ENCODE measurements around the gene GABBR2.
"Not testable (repeated sequence)": the region's sequence is repeated elsewhere in the genome, so short reads cannot be mapped to it uniquely, and the experiment has no call there.

GABBR2 gene

DNA sequence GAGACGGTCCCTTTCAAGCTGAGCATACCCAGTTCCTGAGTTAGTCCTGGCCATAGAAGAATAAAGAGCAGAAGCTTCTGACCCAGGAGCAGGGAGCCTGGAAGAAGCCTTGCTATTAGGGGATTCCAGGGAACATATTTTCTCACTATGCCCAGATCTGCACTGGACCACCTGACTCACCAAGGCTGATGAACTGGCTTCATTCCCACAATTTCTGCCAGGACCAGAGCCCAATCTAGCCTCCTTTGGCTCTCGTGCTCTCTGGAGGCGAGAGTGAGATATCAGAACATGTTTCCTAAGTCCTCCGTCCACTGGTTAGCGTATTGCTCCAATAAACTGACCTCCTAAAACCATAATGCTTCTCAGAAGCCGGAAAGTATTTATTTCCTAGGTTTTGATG, 9.9 kb downstream of the GABBR2 start:
- Histone ChIP-seq H3K4me3 (ENCODE audit: low read depth in 1 of 2, low read length in 2 of 2) (no peak overlapping the region), H3K36me3 (ENCODE audit: insufficient read depth, low read length) (no peaks in the 10 kb centered on the region), H3K4me1 (ENCODE audit: insufficient read depth, low read length) (no peaks in the 10 kb centered on the region), H3K27me3 (ENCODE audit: control insufficient read depth in 1 of 2, insufficient read depth in 2 of 2, low read length in 2 of 2) (peaks cover 0 to 6% of the 10 kb centered on the region in 2 donors), H3K27ac (ENCODE audit: low read depth, low read length) (no peak overlapping the region), H3K9ac (ENCODE audit: low read length) (no peak overlapping the region), H3K9me3 (ENCODE audit: low read length) (no peaks in the 10 kb centered on the region)

DNA sequence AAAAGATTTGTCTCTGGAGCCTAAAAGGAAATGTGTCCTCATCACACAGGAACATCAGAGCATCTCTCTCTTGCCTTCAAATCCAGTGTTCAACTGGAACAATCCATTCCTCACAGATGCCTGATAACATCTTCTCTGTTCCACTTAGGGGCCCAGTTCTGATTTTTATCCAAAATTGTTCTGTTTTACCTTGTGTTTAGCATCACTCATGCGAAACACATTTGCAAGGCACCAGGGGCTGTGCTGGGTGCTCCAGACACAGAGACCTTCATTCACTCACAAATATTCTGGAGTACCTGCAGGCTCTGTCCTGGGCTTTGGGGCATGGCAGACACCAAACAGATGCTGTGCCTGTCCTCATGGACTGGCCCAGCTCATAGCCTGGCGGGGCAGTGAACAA, 13.8 kb downstream of the GABBR2 start:
- Histone ChIP-seq H3K9me3 (ENCODE audit: low read length) (no peaks in the 10 kb centered on the region), H3K4me1 (ENCODE audit: insufficient read depth, low read length) (no peaks in the 10 kb centered on the region), H3K4me3 (ENCODE audit: low read depth in 1 of 2, low read length in 2 of 2) (no peak overlapping the region), H3K9ac (ENCODE audit: low read length) (no peak overlapping the region), H3K27me3 (ENCODE audit: control insufficient read depth in 1 of 2, insufficient read depth in 2 of 2, low read length in 2 of 2) (no peaks in the 10 kb centered on the region), H3K36me3 (ENCODE audit: insufficient read depth, low read length) (no peaks in the 10 kb centered on the region), H3K27ac (ENCODE audit: low read depth, low read length) (no peak overlapping the region)

GRCh38 chr9:98692392-98692791, 16.3 kb downstream of the GABBR2 start:
- no peaks in the 10 kb centered on the region for H3K36me3 ChIP-seq (ENCODE audit: insufficient read depth, low read length)
- no peaks in the 10 kb centered on the region for H3K27me3 ChIP-seq (ENCODE audit: control insufficient read depth in 1 of 2, insufficient read depth in 2 of 2, low read length in 2 of 2)
- H3K4me3 ChIP-seq (ENCODE audit: low read depth in 1 of 2, low read length in 2 of 2): no peak overlapping the region
- no peaks in the 10 kb centered on the region for H3K9me3 ChIP-seq (ENCODE audit: low read length)
- H3K9ac ChIP-seq (ENCODE audit: low read length): no peak overlapping the region
- H3K4me1 ChIP-seq (ENCODE audit: insufficient read depth, low read length): no peaks in the 10 kb centered on the region
- no peak overlapping the region for H3K27ac ChIP-seq (ENCODE audit: low read depth, low read length)

DNA sequence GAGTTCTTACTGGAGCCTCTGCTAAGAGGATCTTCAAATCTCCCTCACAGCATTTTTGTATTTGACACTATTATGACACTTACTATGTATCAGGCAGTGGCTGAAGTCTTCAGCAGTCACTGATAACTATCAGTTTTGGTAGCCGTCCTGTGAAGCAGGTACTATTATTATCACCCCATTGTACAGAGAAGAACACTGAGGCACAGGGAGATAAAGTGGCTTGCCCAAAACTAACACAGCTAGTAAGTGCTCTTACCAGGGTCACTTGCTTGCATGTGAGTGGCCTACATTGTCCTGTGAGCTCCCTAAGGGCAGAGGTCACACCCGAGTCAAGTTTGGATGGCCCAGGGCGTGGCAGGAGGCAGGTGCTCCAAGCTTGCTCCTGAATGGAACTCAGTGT, 16.8 kb downstream of the GABBR2 start:
- no peaks in the 10 kb centered on the region for H3K27me3 ChIP-seq (ENCODE audit: control insufficient read depth in 1 of 2, insufficient read depth in 2 of 2, low read length in 2 of 2)
- no peak overlapping the region for H3K4me3 ChIP-seq (ENCODE audit: low read depth in 1 of 2, low read length in 2 of 2)
- no peaks in the 10 kb centered on the region for H3K4me1 ChIP-seq (ENCODE audit: insufficient read depth, low read length)
- no peaks in the 10 kb centered on the region for H3K9me3 ChIP-seq (ENCODE audit: low read length)
- H3K9ac ChIP-seq (ENCODE audit: low read length): no peak overlapping the region
- H3K36me3 ChIP-seq (ENCODE audit: insufficient read depth, low read length): no peaks in the 10 kb centered on the region
- no peak overlapping the region for H3K27ac ChIP-seq (ENCODE audit: low read depth, low read length)

GRCh38 chr9:98690686-98691085, 18.0 kb downstream of the GABBR2 start:
- Histone ChIP-seq H3K9ac (ENCODE audit: low read length) (no peak overlapping the region), H3K4me3 (ENCODE audit: low read depth in 1 of 2, low read length in 2 of 2) (no peak overlapping the region), H3K36me3 (ENCODE audit: insufficient read depth, low read length) (no peaks in the 10 kb centered on the region), H3K27ac (ENCODE audit: low read depth, low read length) (no peak overlapping the region), H3K9me3 (ENCODE audit: low read length) (no peaks in the 10 kb centered on the region), H3K27me3 (ENCODE audit: control insufficient read depth in 1 of 2, insufficient read depth in 2 of 2, low read length in 2 of 2) (no peaks in the 10 kb centered on the region), H3K4me1 (ENCODE audit: insufficient read depth, low read length) (no peaks in the 10 kb centered on the region)

- Histone ChIP-seq H3K4me3 (ENCODE audit: low read depth in 1 of 2, low read length in 2 of 2) (no peak overlapping the region), H3K36me3 (ENCODE audit: insufficient read depth, low read length) (no peaks in the 10 kb centered on the region), H3K9me3 (ENCODE audit: low read length) (no peaks in the 10 kb centered on the region), H3K27ac (ENCODE audit: low read depth, low read length) (no peak overlapping the region), H3K27me3 (ENCODE audit: control insufficient read depth in 1 of 2, insufficient read depth in 2 of 2, low read length in 2 of 2) (no peaks in the 10 kb centered on the region), H3K9ac (ENCODE audit: low read length) (no peak overlapping the region), H3K4me1 (ENCODE audit: insufficient read depth, low read length) (no peaks in the 10 kb centered on the region)
These were observed 19.8 kb downstream of the GABBR2 start for GRCh38 chr9:98688710-98689495.

DNA sequence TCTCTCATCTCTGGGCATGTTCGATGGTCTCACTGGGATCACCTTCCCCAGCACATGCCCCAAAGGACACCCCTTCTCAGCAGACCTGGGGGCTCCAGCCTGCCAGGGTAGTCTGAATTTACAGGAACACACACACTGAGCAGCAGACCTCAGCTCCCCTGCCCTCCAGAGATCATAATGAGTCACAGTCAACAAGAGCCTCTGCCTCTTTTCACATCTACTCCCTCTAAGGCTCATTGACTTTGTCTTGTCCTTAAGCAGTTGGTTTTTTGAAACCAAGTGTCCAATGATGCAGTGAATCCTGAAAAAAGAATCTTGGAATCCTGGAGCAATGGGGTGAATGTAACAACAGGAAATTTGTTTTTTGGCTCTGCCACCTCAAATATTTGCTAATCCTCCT, 20.8 kb downstream of the GABBR2 start:
- Histone ChIP-seq H3K9ac (ENCODE audit: low read length) (no peak overlapping the region), H3K27me3 (ENCODE audit: control insufficient read depth in 1 of 2, insufficient read depth in 2 of 2, low read length in 2 of 2) (no peaks in the 10 kb centered on the region), H3K36me3 (ENCODE audit: insufficient read depth, low read length) (no peaks in the 10 kb centered on the region), H3K4me3 (ENCODE audit: low read depth in 1 of 2, low read length in 2 of 2) (no peak overlapping the region), H3K4me1 (ENCODE audit: insufficient read depth, low read length) (no peaks in the 10 kb centered on the region), H3K9me3 (ENCODE audit: low read length) (no peaks in the 10 kb centered on the region), H3K27ac (ENCODE audit: low read depth, low read length) (no peak overlapping the region)

DNA sequence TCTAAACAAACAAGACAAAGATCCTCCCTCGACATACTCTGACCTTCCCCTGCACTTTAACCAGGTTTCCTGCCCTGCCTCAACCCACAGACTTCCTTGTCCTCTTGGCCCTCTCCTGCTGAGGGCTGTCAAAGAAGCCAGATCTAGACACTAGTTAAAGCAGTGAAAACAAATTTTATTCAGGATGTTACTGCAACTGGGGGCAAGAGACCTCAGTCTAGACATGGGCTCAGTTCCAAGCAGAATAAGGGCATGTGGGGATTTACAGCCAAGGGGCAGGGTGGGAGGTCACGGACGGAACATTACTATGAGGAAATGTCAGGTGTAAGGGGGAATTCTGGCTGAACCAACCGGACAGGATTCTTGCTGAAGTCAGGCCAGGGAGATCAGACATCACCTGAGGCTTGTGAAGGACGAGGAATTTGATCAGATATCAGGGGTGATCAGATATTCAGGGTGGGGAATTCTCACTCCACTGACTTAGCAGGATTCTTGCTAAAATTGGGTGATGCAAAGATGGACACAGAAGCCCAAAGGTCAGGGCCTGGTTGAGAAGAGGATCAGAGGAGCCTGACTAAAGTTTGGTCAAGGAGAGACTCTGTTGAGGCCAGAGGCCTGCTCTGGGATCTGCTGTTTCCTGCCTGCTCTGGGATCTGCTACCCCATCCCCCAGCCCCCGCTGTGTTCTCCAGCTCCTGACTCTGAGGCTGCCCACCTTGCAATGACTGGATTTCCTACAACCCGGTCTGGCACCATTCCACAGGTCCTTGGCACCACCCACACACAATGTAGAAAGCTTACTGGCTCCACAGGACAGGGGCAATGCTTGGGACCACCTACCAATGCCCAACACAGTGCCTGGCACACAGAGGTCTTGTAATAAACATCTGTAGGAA, 21.5 kb downstream of the GABBR2 start:
- H3K9ac ChIP-seq (ENCODE audit: low read length): no peak overlapping the region
- no peak overlapping the region for H3K27ac ChIP-seq (ENCODE audit: low read depth, low read length)
- H3K9me3 ChIP-seq (ENCODE audit: low read length): no peaks in the 10 kb centered on the region
- no peaks in the 10 kb centered on the region for H3K36me3 ChIP-seq (ENCODE audit: insufficient read depth, low read length)
- H3K4me1 ChIP-seq (ENCODE audit: insufficient read depth, low read length): no peaks in the 10 kb centered on the region
- H3K4me3 ChIP-seq (ENCODE audit: low read depth in 1 of 2, low read length in 2 of 2): no peak overlapping the region
- H3K27me3 ChIP-seq (ENCODE audit: control insufficient read depth in 1 of 2, insufficient read depth in 2 of 2, low read length in 2 of 2): no peaks in the 10 kb centered on the region

DNA sequence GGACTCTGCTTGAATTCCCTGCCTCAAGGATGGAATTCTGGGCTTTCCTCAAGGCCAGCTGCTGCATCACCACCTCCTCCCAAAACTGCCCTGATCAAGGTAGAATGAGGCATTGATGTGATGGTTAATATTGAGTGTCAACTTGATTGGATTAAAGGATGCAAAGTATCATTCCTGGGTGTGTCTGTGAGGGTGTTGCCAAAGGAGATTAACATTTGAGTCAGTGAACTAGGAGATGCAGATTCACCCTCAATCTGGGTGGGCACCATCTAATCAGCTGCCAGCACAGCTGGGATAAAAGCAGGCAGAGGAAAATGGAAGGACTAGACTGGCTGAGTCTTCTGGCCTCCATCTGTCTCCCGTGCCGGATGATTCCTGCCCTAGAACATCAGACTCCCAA, 23.9 kb downstream of the GABBR2 start:
- not testable (repeated sequence) for H3K36me3 ChIP-seq (ENCODE audit: insufficient read depth, low read length); H3K4me1 ChIP-seq (ENCODE audit: insufficient read depth, low read length)

DNA sequence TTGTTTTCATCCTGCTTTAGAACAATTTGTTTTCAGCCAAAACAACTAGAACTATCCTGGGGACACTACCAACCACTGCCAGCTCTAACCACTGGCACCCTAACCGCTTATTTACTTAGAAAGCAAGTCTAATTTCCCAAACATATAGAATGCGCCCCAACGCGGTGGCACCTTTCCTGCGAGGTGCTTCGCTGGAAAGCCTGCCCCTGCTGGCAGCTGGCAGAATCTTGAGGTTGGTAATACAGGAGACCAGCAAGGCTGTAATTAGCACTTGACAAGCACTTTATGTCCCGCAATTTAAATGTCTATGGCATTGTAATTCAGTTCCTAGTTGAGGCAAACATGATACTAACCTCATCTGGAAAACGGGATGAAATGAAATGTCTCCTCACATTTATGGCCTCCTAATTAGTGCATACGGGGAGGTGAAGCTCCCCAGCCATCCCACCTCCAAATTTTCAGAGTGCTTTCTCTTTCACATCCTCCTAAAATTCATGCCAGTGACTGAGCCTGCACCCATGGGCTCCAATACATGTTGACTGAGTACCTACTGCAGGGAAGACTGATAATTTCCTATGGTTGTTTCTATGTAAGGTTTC, 30.4 kb downstream of the GABBR2 start:
- no peaks in the 10 kb centered on the region for H3K4me1 ChIP-seq (ENCODE audit: insufficient read depth, low read length)
- no peaks in the 10 kb centered on the region for H3K27me3 ChIP-seq (ENCODE audit: control insufficient read depth in 1 of 2, insufficient read depth in 2 of 2, low read length in 2 of 2)
- H3K36me3 ChIP-seq (ENCODE audit: insufficient read depth, low read length): no peaks in the 10 kb centered on the region
- H3K27ac ChIP-seq (ENCODE audit: low read depth, low read length): no peak overlapping the region
- H3K9me3 ChIP-seq (ENCODE audit: low read length): peaks cover 3% of the 10 kb centered on the region
- H3K4me3 ChIP-seq (ENCODE audit: low read depth in 1 of 2, low read length in 2 of 2): no peak overlapping the region
- H3K9ac ChIP-seq (ENCODE audit: low read length): no peak overlapping the region

More for the DNA sequence above, 23.9 kb downstream of the GABBR2 start:
- not testable (repeated sequence) for H3K9me3 ChIP-seq (ENCODE audit: low read length); H3K9ac ChIP-seq (ENCODE audit: low read length); H3K27ac ChIP-seq (ENCODE audit: low read depth, low read length); H3K27me3 ChIP-seq (ENCODE audit: control insufficient read depth in 1 of 2, insufficient read depth in 2 of 2, low read length in 2 of 2); H3K4me3 ChIP-seq (ENCODE audit: low read depth in 1 of 2, low read length in 2 of 2)

DNA sequence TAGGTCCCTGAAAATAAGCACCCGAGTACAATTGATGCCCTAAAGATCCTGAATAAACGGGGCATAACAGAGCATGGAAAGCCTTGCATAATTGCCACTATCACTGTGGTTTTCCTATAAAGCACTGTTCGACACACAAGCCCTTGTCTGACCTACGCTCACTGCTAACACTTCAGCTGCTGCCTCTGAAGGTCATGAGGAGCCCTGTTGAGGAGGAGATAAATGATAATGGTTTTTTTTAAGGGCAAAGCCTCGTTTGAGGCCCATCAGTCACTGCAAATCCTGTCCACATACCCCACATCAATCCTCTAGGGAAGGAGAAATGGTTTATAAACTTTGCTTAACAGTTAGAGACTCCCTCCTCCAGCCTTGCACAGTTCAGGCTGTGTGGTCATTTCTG, 35.1 kb downstream of the GABBR2 start:
- no peaks in the 10 kb centered on the region for H3K27me3 ChIP-seq (ENCODE audit: control insufficient read depth in 1 of 2, insufficient read depth in 2 of 2, low read length in 2 of 2)
- no peaks in the 10 kb centered on the region for H3K36me3 ChIP-seq (ENCODE audit: insufficient read depth, low read length)
- H3K9ac ChIP-seq (ENCODE audit: low read length): no peak overlapping the region
- H3K4me1 ChIP-seq (ENCODE audit: insufficient read depth, low read length): no peaks in the 10 kb centered on the region
- no peak overlapping the region for H3K27ac ChIP-seq (ENCODE audit: low read depth, low read length)
- no peak overlapping the region for H3K4me3 ChIP-seq (ENCODE audit: low read depth in 1 of 2, low read length in 2 of 2)
- H3K9me3 ChIP-seq (ENCODE audit: low read length): peaks cover 3% of the 10 kb centered on the region
